VCaP (cell line): Measurements from ENCODE around the gene IMPA2.
"Not testable (repeated sequence)": the region's sequence is repeated elsewhere in the genome, so short reads cannot be mapped to it uniquely, and the experiment has no call there.

ENCODE experiments used
- H3K27ac ChIP-seq: fragments of 450-650 bp; 2 replicates; pipeline ENCODE4 v1.5.1; 2017
- CTCF ChIP-seq: fragments of 450-650 bp; conservative IDR thresholded peaks from 2 replicates; pipeline ENCODE4 v1.5.1; 2017; ENCODE audit warnings: mild to moderate bottlenecking, moderate library complexity

IMPA2 gene

DNA sequence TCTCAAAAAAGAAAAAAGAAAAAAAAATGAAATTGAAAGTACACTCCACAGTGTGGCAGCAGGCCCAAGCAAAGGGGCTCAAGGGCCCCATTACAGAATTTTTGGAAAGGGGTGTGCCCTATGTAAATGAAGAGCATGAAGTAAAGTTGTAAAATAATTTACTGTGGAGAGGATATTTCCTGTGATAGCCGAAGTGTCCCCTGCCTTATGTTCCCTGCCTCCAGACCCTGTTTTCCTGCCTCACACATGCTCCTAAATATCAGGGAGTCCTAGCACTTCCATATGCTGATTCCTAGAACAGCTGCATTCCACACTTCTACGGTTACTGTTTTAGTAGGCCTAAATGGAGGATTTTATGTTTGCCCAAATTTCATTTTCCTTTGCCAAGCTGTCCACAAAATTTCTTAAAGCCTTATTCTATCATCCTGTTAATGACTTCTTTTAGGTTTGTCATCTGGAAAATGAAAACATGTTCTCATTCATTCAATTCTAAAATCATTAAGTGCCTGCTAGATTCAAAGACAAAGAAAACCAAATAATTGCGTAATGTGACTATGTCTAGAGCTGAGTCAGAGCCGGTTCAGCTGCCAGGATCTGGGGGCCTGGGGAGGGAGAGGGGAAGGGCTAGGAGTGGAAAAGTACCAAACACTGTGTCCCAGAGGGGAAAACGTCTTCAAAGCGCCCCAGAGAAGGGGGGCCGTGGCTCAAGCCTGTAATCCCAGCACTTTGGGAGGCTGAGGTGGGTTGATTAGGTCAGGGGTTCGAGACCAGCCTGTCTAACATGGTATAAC lies 25.9 kb upstream of the IMPA2 start:
- H3K27ac ChIP-seq, result no peak overlapping the region
- no peak for TF ChIP-seq CTCF

DNA sequence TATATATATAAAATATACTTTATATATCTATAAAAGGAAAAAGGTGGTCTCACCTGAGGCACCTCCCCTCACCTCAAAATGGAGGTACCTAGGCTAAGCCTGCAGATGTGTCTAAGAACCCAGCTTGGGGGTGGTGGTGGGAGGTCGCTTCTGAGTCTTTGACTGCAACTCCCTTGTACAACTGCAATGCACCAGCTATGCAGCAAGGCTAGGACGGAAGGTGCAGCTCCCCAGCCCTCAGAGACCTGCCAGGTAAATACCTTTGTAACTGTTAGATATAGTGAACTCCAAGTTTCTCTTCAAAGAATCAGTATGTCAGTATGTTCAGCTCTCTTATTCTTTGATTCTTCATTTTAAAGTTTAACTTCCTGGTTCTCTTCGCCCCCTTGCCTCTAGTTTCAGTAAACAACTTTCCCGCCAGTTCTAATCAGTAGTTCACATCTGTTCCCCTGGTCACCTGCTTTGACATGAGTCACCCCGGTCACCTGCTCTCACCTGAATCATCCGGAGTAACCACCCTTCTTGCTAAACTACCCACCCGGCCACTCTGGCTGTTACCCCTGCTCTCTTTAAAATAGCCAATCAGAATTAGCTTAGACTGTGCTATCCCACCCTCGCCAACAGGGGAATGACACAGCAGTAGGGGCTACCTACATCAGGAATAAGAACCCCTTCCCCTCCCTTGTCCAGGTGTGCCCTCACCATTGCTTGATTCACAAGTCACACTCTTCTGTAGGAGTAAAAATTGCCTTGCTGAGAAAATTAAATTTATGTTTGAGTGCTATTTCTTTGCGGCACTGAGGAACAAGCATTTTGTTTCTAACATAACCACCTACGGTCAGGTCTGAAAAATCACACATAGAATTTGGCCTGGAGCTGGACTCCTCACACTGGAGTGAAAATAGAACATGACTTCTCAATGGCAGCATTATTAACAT lies 24.7 kb upstream of the IMPA2 start:
- TF ChIP-seq CTCF, result no peak
- no peak overlapping the region for H3K27ac ChIP-seq

DNA sequence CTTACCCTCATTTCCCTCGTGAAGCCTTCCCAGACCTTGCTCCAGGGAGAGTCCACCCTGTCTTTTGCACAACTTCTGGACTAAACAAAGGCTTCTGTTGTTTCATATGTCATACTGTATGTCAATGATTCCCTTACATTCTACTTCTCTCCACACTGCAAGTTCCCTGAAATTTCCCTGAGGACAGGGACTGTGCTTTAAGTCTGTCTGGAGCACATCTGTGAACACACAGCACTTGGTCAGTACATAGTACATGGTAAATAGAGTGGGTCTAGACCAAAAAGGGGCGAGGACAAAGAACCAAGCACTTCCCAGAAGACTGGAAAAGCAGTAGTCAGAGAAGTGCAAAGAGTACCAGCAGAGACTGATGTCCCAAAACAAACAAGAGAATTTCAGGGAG lies 23.7 kb upstream of the IMPA2 start:
- no peak overlapping the region for H3K27ac ChIP-seq
- no peak for TF ChIP-seq CTCF

- H3K27ac ChIP-seq, result not testable (repeated sequence)
Observed at GRCh38 chr18:11959651-11960050, 21.7 kb upstream of the IMPA2 start.

GRCh38 chr18:11960743-11961380 lies 20.4 kb upstream of the IMPA2 start:
- TF ChIP-seq CTCF, result no peak
- no peak overlapping the region for H3K27ac ChIP-seq

DNA sequence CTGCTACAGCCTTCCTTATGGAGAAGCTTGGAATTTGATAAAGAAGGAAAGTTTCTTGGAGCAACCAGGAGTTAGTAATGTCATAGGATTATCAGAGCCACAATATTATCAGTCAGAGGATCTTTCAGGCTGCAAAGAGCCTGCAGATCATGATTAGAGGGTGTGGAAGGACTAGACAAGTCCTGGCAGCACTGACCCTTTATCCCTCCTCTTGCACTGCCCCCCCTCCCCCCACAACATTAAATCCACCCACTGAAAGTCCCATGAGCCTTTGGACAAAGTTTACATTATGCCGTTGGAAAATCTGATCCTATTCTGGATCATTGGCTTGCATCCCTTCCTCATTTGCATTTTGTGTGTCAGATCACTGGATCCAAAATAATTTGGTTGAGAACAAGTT lies 18.7 kb upstream of the IMPA2 start:
- TF ChIP-seq CTCF, result no peak
- H3K27ac ChIP-seq, result no peak overlapping the region

GRCh38 chr18:11963991-11964484 lies 17.3 kb upstream of the IMPA2 start:
- no peak overlapping the region for H3K27ac ChIP-seq
- no peak for TF ChIP-seq CTCF
